OCI-LY1 (cell line): ENCODE data around the gene BRD4.

Source experiments
- H2AFZ ChIP-seq: fragments of 200-600 bp; sonication (generic), shearing (Covaris generic); 2 replicates; pipeline ENCODE4 v1.6.0; 2014; ENCODE audit warnings: antibody characterized with exemption, mild to moderate bottlenecking, low read length
- H3F3A ChIP-seq: fragments of 200-600 bp; sonication (generic), shearing (Covaris generic); 2 replicates; pipeline ENCODE4 v1.6.0; 2014; ENCODE audit warnings: mild to moderate bottlenecking, antibody characterized with exemption, low read length, moderate library complexity; ENCODE audit not compliant: insufficient read depth
- H3K27ac ChIP-seq: fragments of 200-600 bp; sonication (generic); 2 replicates; pipeline ENCODE4 v1.5.1; 2014; ENCODE audit warnings: low read length, mixed run types, mild to moderate bottlenecking, low read depth; ENCODE audit not compliant: poor library complexity, severe bottlenecking
- H3K27me3 ChIP-seq: fragments of 200-600 bp; sonication (generic); 2 replicates; pipeline ENCODE4 v1.6.0; 2014; ENCODE audit warnings: antibody characterized with exemption, mild to moderate bottlenecking, low read length, moderate library complexity; ENCODE audit not compliant: insufficient read depth
- H3K36me3 ChIP-seq: fragments of 200-600 bp; sonication (generic); 2 replicates; pipeline ENCODE4 v1.6.1; 2014; ENCODE audit warnings: mild to moderate bottlenecking, antibody characterized with exemption, low read length, moderate library complexity, mixed read lengths; ENCODE audit not compliant: insufficient read depth
- H3K4me1 ChIP-seq: fragments of 200-600 bp; sonication (generic); 2 replicates; pipeline ENCODE4 v1.5.1; 2014; ENCODE audit warnings: mild to moderate bottlenecking, low read length, moderate library complexity; ENCODE audit not compliant: insufficient read depth, severe bottlenecking
- H3K4me2 ChIP-seq: fragments of 200-600 bp; sonication (generic), shearing (Covaris generic); 2 replicates; pipeline ENCODE4 v1.6.1; 2014; ENCODE audit warnings: low read length
- H3K4me3 ChIP-seq: fragments of 200-600 bp; sonication (generic); 2 replicates; pipeline ENCODE4 v1.5.1; 2014; ENCODE audit warnings: low read length, low read depth, mild to moderate bottlenecking, mixed read lengths; ENCODE audit not compliant: poor library complexity, severe bottlenecking
- H3K79me2 ChIP-seq: fragments of 200-600 bp; shearing (Covaris generic); 2 replicates; pipeline ENCODE4 v1.6.1; 2016; ENCODE audit warnings: mixed run types, low read length, mixed read lengths; ENCODE audit not compliant: insufficient read depth
- H3K9ac ChIP-seq: fragments of 200-600 bp; sonication (generic), shearing (Covaris generic); 2 replicates; pipeline ENCODE4 v1.6.1; 2014; ENCODE audit warnings: mild to moderate bottlenecking, low read length, mixed read lengths
- H3K9me2 ChIP-seq: fragments of 200-600 bp; sonication (generic), shearing (Covaris generic); 2 replicates; pipeline ENCODE4 v1.6.1; 2014; ENCODE audit warnings: low read depth, mild to moderate bottlenecking, low read length, mixed read lengths
- H3K9me3 ChIP-seq: fragments of 200-600 bp; shearing (Covaris generic); 2 replicates; pipeline ENCODE4 v1.6.1; 2014; ENCODE audit warnings: low read length, mixed read lengths
- H4K20me1 ChIP-seq: fragments of 200-600 bp; sonication (generic), shearing (Covaris generic); 2 replicates; pipeline ENCODE4 v1.6.0; 2016; ENCODE audit warnings: mild to moderate bottlenecking, low read length; ENCODE audit not compliant: insufficient read depth
- EZH2 ChIP-seq: fragments of 200-600 bp; sonication (generic), shearing (Covaris generic); IDR thresholded peaks from 2 replicates; pipeline ENCODE4 v1.8.0; 2017; ENCODE audit warnings: borderline replicate concordance, mixed run types, mild to moderate bottlenecking, antibody characterized with exemption, low read length, moderate library complexity, mixed read lengths
- TF ChIP-seq, protein P1 (sequence below): fragments of 200-600 bp; sonication (generic), shearing (Covaris generic); IDR thresholded peaks from 2 replicates; pipeline ENCODE4 v1.5.1; 2017; ENCODE audit warnings: mild to moderate bottlenecking, antibody characterized with exemption, low read length, moderate library complexity, mixed read lengths

Gene BRD4

DNA sequence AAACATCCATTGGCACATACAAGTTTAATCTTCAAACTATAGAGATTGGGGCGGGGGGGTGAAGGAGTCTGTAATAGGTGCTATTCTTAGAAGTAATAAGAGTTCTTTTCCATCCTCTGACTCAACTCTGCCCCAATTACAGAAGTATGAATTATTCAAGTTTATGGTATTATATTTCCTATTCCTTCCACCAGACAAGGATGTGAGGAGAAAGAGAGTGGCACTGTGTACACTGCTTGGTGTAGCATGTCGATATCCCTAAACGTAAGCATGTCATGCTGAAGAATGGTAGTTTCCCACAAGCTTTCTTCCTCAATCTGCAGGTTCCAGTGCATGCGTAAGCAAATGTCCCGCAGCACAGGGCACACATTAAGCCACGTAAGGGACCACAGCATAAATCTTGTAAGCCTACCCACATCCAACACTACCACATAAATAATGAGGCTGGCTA, 14.1 kb downstream of the BRD4 start:
- H3K9me3 ChIP-seq = no peaks in the 10 kb centered on the region
- H3K9me2 ChIP-seq = no peaks in the 10 kb centered on the region
- H3K27me3 ChIP-seq = no peaks in the 10 kb centered on the region
- H3F3A ChIP-seq = peaks cover 3% of the 10 kb centered on the region; the same call in 1 of the 2 replicates
- peak overlapping the region; percentile 66 for H3K27ac ChIP-seq
- H3K4me2 ChIP-seq = peak overlapping the region; percentile 31
- H3K79me2 ChIP-seq = peaks cover 98% of the 10 kb centered on the region
- H2AFZ ChIP-seq = no peak overlapping the region
- peak overlapping the region; percentile 11 for H3K4me3 ChIP-seq
- H3K36me3 ChIP-seq = no peaks in the 10 kb centered on the region
- peaks cover 6% of the 10 kb centered on the region for H4K20me1 ChIP-seq
- TF ChIP-seq EZH2 = no peak
- TF ChIP-seq, protein P1, sequence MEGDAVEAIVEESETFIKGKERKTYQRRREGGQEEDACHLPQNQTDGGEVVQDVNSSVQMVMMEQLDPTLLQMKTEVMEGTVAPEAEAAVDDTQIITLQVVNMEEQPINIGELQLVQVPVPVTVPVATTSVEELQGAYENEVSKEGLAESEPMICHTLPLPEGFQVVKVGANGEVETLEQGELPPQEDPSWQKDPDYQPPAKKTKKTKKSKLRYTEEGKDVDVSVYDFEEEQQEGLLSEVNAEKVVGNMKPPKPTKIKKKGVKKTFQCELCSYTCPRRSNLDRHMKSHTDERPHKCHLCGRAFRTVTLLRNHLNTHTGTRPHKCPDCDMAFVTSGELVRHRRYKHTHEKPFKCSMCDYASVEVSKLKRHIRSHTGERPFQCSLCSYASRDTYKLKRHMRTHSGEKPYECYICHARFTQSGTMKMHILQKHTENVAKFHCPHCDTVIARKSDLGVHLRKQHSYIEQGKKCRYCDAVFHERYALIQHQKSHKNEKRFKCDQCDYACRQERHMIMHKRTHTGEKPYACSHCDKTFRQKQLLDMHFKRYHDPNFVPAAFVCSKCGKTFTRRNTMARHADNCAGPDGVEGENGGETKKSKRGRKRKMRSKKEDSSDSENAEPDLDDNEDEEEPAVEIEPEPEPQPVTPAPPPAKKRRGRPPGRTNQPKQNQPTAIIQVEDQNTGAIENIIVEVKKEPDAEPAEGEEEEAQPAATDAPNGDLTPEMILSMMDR = no peak
- H3K4me1 ChIP-seq = peaks cover 79% of the 10 kb centered on the region
- peak overlapping the region; percentile 19; the same call in 1 of the 2 replicates for H3K9ac ChIP-seq

- Histone ChIP-seq H3K27ac (peak overlapping the region; percentile 66), H3K9ac (peak overlapping the region; percentile 25; the same call in 1 of the 2 replicates)
These were observed 14.8 kb downstream of the BRD4 start for GRCh38 chr19:15317392-15318071.

GRCh38 chr19:15316498-15316897, 15.8 kb downstream of the BRD4 start:
- Histone ChIP-seq H4K20me1 (peaks cover 6% of the 10 kb centered on the region), H3K27ac (peak overlapping the region; percentile 69), H3K4me2 (peak overlapping the region; percentile 62), H3K4me1 (peaks cover 87% of the 10 kb centered on the region), H2AFZ (no peak overlapping the region), H3K9me2 (no peaks in the 10 kb centered on the region), H3F3A (peaks cover 3% of the 10 kb centered on the region; the same call in 1 of the 2 replicates), H3K9ac (peak overlapping the region; percentile 25; the same call in 1 of the 2 replicates), H3K9me3 (no peaks in the 10 kb centered on the region), H3K79me2 (peaks cover 97% of the 10 kb centered on the region), H3K27me3 (no peaks in the 10 kb centered on the region), H3K4me3 (peak overlapping the region; percentile 34), H3K36me3 (no peaks in the 10 kb centered on the region)
- TF ChIP-seq, protein P1 = no peak

More at GRCh38 chr19:15317392-15318071, 14.8 kb downstream of the BRD4 start:
- Histone ChIP-seq H3K4me1 (peaks cover 84% of the 10 kb centered on the region), H4K20me1 (peaks cover 6% of the 10 kb centered on the region), H3K4me2 (peak overlapping the region; percentile 62), H3K4me3 (peak overlapping the region; percentile 34), H3K27me3 (no peaks in the 10 kb centered on the region), H3K9me3 (no peaks in the 10 kb centered on the region), H2AFZ (no peak overlapping the region), H3K79me2 (peaks cover 98% of the 10 kb centered on the region), H3F3A (peaks cover 3% of the 10 kb centered on the region; the same call in 1 of the 2 replicates), H3K9me2 (no peaks in the 10 kb centered on the region), H3K36me3 (no peaks in the 10 kb centered on the region)
- TF ChIP-seq EZH2 = no peak
- TF ChIP-seq, protein P1 = no peak
